ENCODE results near the gene TBC1D10B.

- TF ChIP-seq ZC3H10 (CRISPR knock-in tag; IDR thresholded peaks at IDR 0.05) (no peak), ARNTL (CRISPR knock-in tag; IDR thresholded peaks at IDR 0.05; ENCODE audit: borderline replicate concordance, low read depth) (no peak), TCF4 (CRISPR knock-in tag; IDR thresholded peaks at IDR 0.05; ENCODE audit: borderline replicate concordance) (no peak)
These were observed 19.3 kb downstream of the TBC1D10B start for GRCh38 chr16:30351001-30351441.

Measured in SK-N-SH treated with all-trans-retinoic acid at 6 μM for 48 hours (cell line).